Measurements from ENCODE around the gene GRHL1. TPM values are rescaled to one million over a fixed set of nuclear protein-coding genes. Genes with fewer than 3 reads are reported as not detected.

GRHL1 gene
- total and polyA plus RNA-seq, 10 donors, result 0.20 to 3.0 (median 1.2) TPM

DNA sequence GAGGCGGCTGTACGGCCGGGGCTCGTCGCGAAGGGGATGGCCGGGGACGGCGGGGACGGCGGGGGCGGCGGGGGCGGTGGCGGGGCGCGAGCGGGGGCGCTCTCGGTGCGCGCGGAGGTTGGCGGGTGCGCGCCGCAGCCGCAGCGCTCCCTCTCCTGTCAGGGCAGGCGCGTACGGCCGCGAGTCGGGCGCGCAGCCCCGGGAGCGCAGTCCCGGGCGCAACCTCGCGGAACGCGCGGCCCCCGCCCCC is 296 bp upstream of the GRHL1 start:
- no peaks in the 10 kb centered on the region for H3K9me3 ChIP-seq
- no peaks in the 10 kb centered on the region for H3K36me3 ChIP-seq
- H3K27me3 ChIP-seq (replicated peaks in 1 of 7), result peaks cover 0 to 59% (median 10%) of the 10 kb centered on the region in 7 donors
- H3K4me3 ChIP-seq, result peak overlapping the region; percentile 46 to 92 (median 74)
- no peak for DNase-seq
- intact Hi-C loops (cut with DNase I; ENCODE audit: low total_unique reads), result loop anchor here (10.0 kb wide), 1 partner anchor 136 kb away; no protein-coding TSS in a partner anchor
- 0% methylated on average over 10 to 47 of the region's 47 CpGs for WGBS, 5 donors
- no peak for TF ChIP-seq POLR2AphosphoS5 (IDR thresholded peaks at IDR 0.05)
- TF ChIP-seq, protein P1, sequence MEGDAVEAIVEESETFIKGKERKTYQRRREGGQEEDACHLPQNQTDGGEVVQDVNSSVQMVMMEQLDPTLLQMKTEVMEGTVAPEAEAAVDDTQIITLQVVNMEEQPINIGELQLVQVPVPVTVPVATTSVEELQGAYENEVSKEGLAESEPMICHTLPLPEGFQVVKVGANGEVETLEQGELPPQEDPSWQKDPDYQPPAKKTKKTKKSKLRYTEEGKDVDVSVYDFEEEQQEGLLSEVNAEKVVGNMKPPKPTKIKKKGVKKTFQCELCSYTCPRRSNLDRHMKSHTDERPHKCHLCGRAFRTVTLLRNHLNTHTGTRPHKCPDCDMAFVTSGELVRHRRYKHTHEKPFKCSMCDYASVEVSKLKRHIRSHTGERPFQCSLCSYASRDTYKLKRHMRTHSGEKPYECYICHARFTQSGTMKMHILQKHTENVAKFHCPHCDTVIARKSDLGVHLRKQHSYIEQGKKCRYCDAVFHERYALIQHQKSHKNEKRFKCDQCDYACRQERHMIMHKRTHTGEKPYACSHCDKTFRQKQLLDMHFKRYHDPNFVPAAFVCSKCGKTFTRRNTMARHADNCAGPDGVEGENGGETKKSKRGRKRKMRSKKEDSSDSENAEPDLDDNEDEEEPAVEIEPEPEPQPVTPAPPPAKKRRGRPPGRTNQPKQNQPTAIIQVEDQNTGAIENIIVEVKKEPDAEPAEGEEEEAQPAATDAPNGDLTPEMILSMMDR (IDR thresholded peaks at IDR 0.05 in 8 of 11, conservative IDR thresholded peaks at IDR 0.05 in 3 of 11), result peak in 2 of 11 experiments; percentile 9 to 21
- peak overlapping the region; percentile 33 to 88 (median 78) for H3K27ac ChIP-seq
- H3K4me1 ChIP-seq, result peaks cover 4 to 27% (median 19%) of the 10 kb centered on the region in 6 donors

DNA sequence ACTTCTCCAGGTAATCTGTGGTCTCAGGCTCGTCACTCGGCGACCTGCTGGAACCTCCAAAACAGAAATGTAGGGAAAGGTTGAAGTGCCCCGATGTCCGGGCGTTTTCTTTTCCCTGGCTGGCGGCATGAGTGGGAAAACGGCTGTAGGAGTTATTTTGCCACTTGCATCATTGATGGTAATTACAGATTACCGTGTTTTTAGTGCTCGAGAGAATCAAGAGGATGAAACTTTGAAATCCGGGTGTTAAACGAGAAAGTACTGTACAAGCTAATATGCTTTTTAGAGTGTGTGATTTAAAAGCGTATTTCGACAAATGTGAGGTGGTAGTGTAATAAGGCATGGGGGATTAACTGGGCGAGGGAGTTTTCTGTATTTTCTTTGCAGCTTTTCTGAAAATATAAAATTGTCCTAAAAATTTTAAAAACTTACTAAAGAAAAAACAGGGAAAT is 819 bp downstream of the GRHL1 start:
- DNase-seq, result no peak
- H3K27me3 ChIP-seq (replicated peaks in 1 of 7), result peaks cover 0 to 50% (median 10%) of the 10 kb centered on the region in 7 donors
- H3K4me3 ChIP-seq, result peak overlapping the region; percentile 56 to 92 (median 75)
- H3K9me3 ChIP-seq, result no peaks in the 10 kb centered on the region
- peaks cover 4 to 27% (median 19%) of the 10 kb centered on the region in 6 donors for H3K4me1 ChIP-seq
- WGBS, 5 donors, result 21 to 30% (median 23%) methylated on average over 15 of the region's 15 CpGs
- TF ChIP-seq, protein P1 (IDR thresholded peaks at IDR 0.05 in 8 of 11, conservative IDR thresholded peaks at IDR 0.05 in 3 of 11), result no peak
- no peaks in the 10 kb centered on the region for H3K36me3 ChIP-seq
- intact Hi-C loops (cut with DNase I; ENCODE audit: low total_unique reads), result loop anchor here (10.0 kb wide), 1 partner anchor 138 kb away; no protein-coding TSS in a partner anchor
- no peak overlapping the region for H3K27ac ChIP-seq

DNA sequence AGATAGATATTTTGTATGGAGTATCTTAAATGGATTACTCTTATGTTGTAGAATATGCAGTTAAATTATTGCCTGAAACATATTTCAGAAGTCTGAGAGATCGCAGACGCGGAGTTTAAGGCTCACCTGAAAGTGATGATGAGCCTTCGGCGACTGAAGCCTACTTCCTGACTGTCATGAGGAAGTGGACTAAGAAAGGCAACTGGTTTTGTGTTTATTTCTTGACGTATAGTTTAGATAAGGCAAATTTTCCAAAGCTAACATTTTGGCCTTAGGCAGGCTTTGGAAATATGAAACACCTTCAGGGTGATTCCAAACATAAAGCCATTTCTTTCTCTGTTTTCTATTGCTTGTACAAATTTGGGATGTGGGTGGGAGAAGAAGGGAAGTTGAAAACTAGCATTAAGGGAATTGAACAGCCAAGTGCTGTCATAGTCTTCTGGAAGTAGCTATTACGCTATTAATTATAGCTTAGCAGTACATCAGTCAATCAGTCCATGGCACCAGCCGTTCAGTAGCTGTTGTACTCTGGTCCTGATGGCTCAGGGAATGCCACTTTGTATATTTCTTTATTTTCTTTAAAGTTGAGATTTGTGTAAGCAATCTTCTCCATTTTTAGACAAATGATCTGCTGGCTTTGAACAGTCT is 1.5 kb downstream of the GRHL1 start:
- intact Hi-C loops (cut with DNase I; ENCODE audit: low total_unique reads), result loop anchor here (10.0 kb wide), 1 partner anchor 138 kb away; no protein-coding TSS in a partner anchor
- WGBS, 5 donors, result 71 to 80% (median 72%) methylated on average over 8 of the region's 8 CpGs
- peaks cover 0 to 50% (median 10%) of the 10 kb centered on the region in 7 donors for H3K27me3 ChIP-seq (replicated peaks in 1 of 7)
- H3K36me3 ChIP-seq, result no peaks in the 10 kb centered on the region
- H3K27ac ChIP-seq, result no peak overlapping the region
- H3K9me3 ChIP-seq, result no peaks in the 10 kb centered on the region
- no peak for DNase-seq
- no peak overlapping the region for H3K4me3 ChIP-seq
- no peak for TF ChIP-seq POLR2A (IDR thresholded peaks at IDR 0.05)
- TF ChIP-seq POLR2AphosphoS5 (IDR thresholded peaks at IDR 0.05), result no peak
- TF ChIP-seq, protein P1 (IDR thresholded peaks at IDR 0.05 in 8 of 11, conservative IDR thresholded peaks at IDR 0.05 in 3 of 11), result no peak
- H3K4me1 ChIP-seq, result peaks cover 4 to 27% (median 19%) of the 10 kb centered on the region in 6 donors

DNA sequence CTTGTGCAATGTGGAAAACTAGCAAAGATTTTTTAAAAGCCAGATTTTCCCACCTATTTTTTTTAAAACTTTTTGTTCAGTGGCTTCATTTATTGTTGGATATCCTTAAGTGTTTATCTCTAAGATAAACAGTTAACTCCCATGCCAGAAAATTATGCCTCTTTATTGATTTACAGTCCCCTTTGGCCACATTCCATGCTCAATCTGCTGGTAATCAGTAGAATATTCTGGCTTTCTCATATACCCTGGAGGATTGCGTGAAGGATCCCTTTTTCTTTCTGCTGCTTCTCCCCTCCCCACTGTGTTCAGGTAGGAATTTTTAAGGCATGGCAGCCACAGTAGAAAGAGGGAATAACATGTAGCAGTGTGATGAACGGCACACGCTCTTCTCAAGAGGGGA is 2.6 kb downstream of the GRHL1 start:
- no peak overlapping the region for H3K27ac ChIP-seq
- 91 to 97% (median 94%) methylated on average over 3 of the region's 3 CpGs for WGBS, 5 donors
- intact Hi-C loops (cut with DNase I; ENCODE audit: low total_unique reads), result loop anchor here (10.0 kb wide), 1 partner anchor 139 kb away; no protein-coding TSS in a partner anchor
- DNase-seq, result no peak
- H3K9me3 ChIP-seq, result no peaks in the 10 kb centered on the region
- no peak overlapping the region for H3K4me3 ChIP-seq
- no peak for TF ChIP-seq POLR2AphosphoS5 (IDR thresholded peaks at IDR 0.05)
- TF ChIP-seq, protein P1 (IDR thresholded peaks at IDR 0.05 in 8 of 11, conservative IDR thresholded peaks at IDR 0.05 in 3 of 11), result no peak
- TF ChIP-seq POLR2A (IDR thresholded peaks at IDR 0.05), result no peak
- H3K4me1 ChIP-seq, result peaks cover 4 to 27% (median 19%) of the 10 kb centered on the region in 6 donors
- peaks cover 0 to 50% (median 10%) of the 10 kb centered on the region in 7 donors for H3K27me3 ChIP-seq (replicated peaks in 1 of 7)
- H3K36me3 ChIP-seq, result no peaks in the 10 kb centered on the region
